Measurements from ENCODE around the gene LIPI. TPM values are rescaled to one million over a fixed set of nuclear protein-coding genes. Genes with fewer than 3 reads are reported as not detected.
"Not testable (repeated sequence)": the region's sequence is repeated elsewhere in the genome, so short reads cannot be mapped to it uniquely, and the experiment has no call there.

Gene LIPI
- total and polyA plus RNA-seq, 3 donors from 2014 or later: 0.28 to 0.74 TPM; not detected in 1

GRCh38 chr21:14213164-14213563, 2.4 kb upstream of the LIPI start:
- TF ChIP-seq POLR2A (IDR thresholded peaks at IDR 0.05) (no peak), CTCF (IDR thresholded peaks at IDR 0.05) (no peak)
- H3K36me3 ChIP-seq (ENCODE audit: low read depth, missing control alignments): no peaks in the 10 kb centered on the region
- DNase-seq: no peak
- no peaks in the 10 kb centered on the region for H3K9me3 ChIP-seq
- intact Hi-C loops (cut with DNase I; ENCODE audit: low total_unique reads): no loop called here
- H3K4me3 ChIP-seq: no peak overlapping the region
- H3K4me1 ChIP-seq: no peaks in the 10 kb centered on the region
- no peak overlapping the region for H3K27ac ChIP-seq
- no peaks in the 10 kb centered on the region for H3K27me3 ChIP-seq

DNA sequence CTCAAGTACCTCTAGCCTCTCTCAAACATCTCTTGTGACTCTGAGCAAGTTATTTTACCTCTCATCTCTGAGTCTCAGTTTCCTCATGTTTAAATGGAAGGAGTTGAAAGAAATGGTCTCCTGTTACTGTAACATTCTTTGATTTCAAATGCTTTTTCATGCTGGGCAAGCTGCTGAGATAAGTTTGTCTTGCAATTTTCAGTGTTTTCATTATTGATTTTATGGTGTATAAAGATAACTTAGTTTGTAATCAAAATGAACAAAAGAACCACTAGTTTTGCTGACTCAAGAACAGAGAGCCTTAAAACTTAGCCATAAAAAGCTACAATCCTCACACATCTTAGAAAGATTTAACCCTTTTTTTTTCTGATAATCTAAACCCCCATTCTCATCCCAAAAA, 4.5 kb downstream of the LIPI start:
- TF ChIP-seq CTCF (IDR thresholded peaks at IDR 0.05) (no peak), POLR2A (IDR thresholded peaks at IDR 0.05) (no peak)
- DNase-seq: no peak

DNA sequence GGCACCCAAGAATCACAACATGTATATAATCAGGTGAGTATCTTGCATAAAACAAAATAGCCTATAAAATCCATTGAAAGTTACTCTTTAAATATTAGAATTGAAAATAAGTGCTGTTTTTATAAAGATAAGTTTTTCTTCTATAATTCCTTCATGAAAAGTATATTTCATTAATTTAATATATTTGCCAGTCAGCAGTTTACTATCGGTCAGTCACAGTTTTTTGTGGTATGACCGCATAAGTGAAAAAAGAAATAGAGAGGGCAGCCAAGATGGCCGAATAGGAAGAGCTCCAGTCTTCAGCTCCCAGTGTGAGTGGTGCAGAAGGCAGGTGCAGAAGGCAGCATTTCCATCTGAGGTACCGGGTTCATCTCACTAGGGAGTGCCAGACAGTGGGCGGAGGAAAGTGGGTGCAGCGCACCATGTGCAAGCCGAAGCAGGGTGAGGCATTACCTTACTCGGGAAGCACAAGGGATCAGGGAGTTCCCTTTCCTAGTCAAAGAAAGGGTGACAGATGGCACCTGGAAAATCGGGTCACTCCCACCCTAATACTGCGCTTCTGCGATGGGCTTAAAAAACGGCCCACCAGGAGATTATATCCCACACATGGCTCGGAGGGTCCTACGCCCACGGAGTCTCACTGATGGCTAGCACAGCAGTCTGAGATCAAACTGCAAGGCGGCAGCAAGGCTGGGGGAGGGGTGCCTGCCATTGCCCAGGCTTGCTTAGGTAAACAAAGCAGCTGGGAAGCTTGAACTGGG, 44.1 kb downstream of the LIPI start:
- WGBS, 2 donors: 89 to 90% methylated on average over 16 of the region's 16 CpGs
- H3K27me3 ChIP-seq; H3K27ac ChIP-seq; H3K4me3 ChIP-seq; H3K4me1 ChIP-seq; H3K9me3 ChIP-seq; DNase-seq; intact Hi-C loops (cut with DNase I; ENCODE audit: low total_unique reads); H3K36me3 ChIP-seq (ENCODE audit: low read depth, missing control alignments): not testable (repeated sequence)

More for the DNA sequence above, 4.5 kb downstream of the LIPI start:
- Histone ChIP-seq H3K27me3 (no peaks in the 10 kb centered on the region), H3K4me3 (no peak overlapping the region), H3K36me3 (ENCODE audit: low read depth, missing control alignments) (no peaks in the 10 kb centered on the region), H3K9me3 (no peaks in the 10 kb centered on the region), H3K4me1 (no peaks in the 10 kb centered on the region), H3K27ac (no peak overlapping the region)
- intact Hi-C loops (cut with DNase I; ENCODE audit: low total_unique reads): no loop called here

- H3K36me3 ChIP-seq (ENCODE audit: low read depth, missing control alignments): no peaks in the 10 kb centered on the region
- intact Hi-C loops (cut with DNase I; ENCODE audit: low total_unique reads): no loop called here
- TF ChIP-seq POLR2A (IDR thresholded peaks at IDR 0.05): no peak
- TF ChIP-seq CTCF (IDR thresholded peaks at IDR 0.05): no peak
These were observed 66.8 kb downstream of the LIPI start for GRCh38 chr21:14143999-14144398.

DNA sequence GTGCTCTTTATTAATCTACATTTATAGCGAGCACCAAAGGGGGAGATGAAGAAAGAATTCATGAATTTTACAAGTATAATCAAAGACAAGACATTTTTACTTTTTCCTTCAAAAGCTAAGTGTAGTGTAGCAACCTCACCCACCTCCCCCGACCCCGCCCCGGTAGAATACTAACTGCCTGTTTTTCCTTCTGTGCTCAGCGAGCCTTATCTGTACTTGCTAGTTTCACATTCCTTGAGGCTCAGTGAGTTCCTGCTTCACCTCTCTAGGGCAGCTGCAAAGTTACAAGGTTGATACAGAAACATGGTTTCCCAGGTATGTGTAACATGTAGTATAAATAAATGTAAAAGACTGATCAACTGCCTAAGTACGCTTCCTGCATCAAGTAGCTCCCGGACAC, 86.5 kb downstream of the LIPI start:
- TF ChIP-seq CTCF (IDR thresholded peaks at IDR 0.05) (no peak), POLR2A (IDR thresholded peaks at IDR 0.05) (no peak)
- Histone ChIP-seq H3K27ac (no peak overlapping the region), H3K27me3 (no peaks in the 10 kb centered on the region), H3K9me3 (no peaks in the 10 kb centered on the region), H3K4me3 (no peak overlapping the region), H3K36me3 (ENCODE audit: low read depth, missing control alignments) (no peaks in the 10 kb centered on the region), H3K4me1 (no peaks in the 10 kb centered on the region)
- intact Hi-C loops (cut with DNase I; ENCODE audit: low total_unique reads): no loop called here
- DNase-seq: no peak
- 76 to 80% methylated on average over 7 of the region's 7 CpGs for WGBS, 2 donors

More at GRCh38 chr21:14143999-14144398, 66.8 kb downstream of the LIPI start:
- H3K4me3 ChIP-seq: no peak overlapping the region
- no peak for DNase-seq
- no peak overlapping the region for H3K27ac ChIP-seq
- H3K9me3 ChIP-seq: no peaks in the 10 kb centered on the region
- H3K27me3 ChIP-seq: no peaks in the 10 kb centered on the region
- no peaks in the 10 kb centered on the region for H3K4me1 ChIP-seq

Measured in testis (tissue), 3 donors.